Right renal cortex interstitium (tissue), 3 donors: ENCODE measurements around the gene NUP37. TPM values are rescaled to one million over a fixed set of nuclear protein-coding genes. Genes with fewer than 3 reads are reported as not detected.
"Not testable (repeated sequence)": the region's sequence is repeated elsewhere in the genome, so short reads cannot be mapped to it uniquely, and the experiment has no call there.

Experiments
- DNase-seq, 3 donors: peaks; one replicate each; pipeline ENCODE4 v3.0.0-alpha.2; 2013; ENCODE audit warnings: low read depth in 3 of 3, low spot score in 2 of 3
- polyA plus RNA-seq, 3 donors: library from polyadenylated mRNA; unstranded; fragments of 120-200 nt; gene quantifications; one replicate each; pipeline ENCODE4 v1.2.1, GENCODE V29; 2013; ENCODE audit not compliant: insufficient read length in 3 of 3

Gene NUP37
- 10 to 100 TPM; 38.9 to 39.5 (median 39.1) TPM for polyA plus RNA-seq

GRCh38 chr12:102119674-102120563 lies at the start of gene NUP37, which contains the start of gene PARPBP:
Gene NUP37, minus strand, starts transcription at chr12:102120114. Its CDS starts 1,596 bp downstream, at chr12:102118518.
Gene PARPBP, plus strand, starts transcription at chr12:102120183. Its CDS starts 3,706 bp downstream, at chr12:102123889.
- peak; percentile 64 to 87 (median 80) for DNase-seq

- DNase-seq: no peak
Measured at GRCh38 chr12:102167821-102168604, 48.1 kb upstream of the NUP37 start.

DNA sequence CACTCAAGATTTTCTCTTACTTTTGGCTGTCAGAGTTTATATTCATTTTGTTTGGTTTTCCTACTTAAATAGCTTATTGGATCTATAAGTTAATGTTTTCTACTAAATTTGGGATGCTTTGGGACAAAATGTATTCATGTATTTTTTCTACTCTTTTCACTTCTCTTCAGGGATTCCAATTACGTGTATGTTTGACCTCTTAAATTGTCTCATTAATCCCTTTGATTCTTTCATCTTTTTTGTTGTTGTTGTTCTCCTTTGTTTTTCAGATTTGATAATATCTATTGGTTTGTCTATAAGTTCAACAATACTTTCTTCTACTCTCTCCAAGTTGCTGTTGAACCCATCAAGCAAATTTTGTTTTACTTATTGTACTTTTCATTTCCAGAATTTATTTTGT lies 43.5 kb upstream of the NUP37 start:
- DNase-seq: no peak

- not testable (repeated sequence) for DNase-seq
Measured at GRCh38 chr12:102155206-102155605, 35.3 kb upstream of the NUP37 start.

GRCh38 chr12:102147062-102147587 lies 27.2 kb upstream of the NUP37 start:
- not testable (repeated sequence) for DNase-seq

- DNase-seq: no peak
Measured at GRCh38 chr12:102144221-102144620, 24.3 kb upstream of the NUP37 start.

DNA sequence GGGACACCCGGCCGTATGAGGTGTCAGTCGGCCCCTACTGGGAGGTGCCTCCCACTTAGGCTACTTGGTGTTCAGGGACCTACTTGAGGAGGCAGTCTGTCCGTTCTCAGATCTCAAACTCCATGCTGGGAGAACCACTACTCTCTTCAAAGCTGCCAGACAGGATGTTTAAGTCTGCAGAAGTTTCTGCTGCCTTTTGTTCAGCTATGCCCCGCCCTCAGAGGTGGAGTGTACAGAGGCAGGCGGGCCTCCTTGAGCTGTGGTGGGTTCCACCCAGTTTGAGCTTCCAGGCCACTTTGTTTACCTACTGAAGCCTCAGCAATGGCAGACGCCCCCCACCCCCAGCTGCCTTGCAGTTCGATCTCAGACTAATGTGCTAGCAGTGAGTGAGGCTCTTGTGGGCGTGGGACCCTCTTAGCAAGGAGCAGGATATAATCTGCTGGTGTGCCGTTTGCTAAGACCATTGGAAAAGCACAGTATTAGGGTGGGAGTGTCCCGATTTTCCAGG lies 23.0 kb upstream of the NUP37 start:
- DNase-seq: not testable (repeated sequence)

DNA sequence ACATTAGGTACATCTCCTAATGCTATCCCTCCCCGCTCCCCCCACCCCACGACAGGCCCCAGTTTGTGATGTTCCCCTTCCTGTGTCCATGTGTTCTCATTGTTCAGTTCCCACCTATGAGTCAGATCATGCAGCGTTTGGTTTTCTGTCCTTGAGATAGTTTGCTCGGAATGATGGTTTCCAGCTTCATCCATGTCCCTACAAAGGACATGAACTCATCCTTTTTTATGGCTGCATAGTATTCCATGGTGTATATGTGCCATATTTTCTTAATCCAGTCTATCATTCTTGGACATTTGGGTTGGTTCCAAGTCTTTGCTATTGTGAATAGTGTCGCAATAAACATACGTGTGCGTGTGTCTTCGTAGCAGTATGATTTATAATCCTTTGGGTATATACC lies 17.7 kb upstream of the NUP37 start:
- DNase-seq: not testable (repeated sequence)

DNA sequence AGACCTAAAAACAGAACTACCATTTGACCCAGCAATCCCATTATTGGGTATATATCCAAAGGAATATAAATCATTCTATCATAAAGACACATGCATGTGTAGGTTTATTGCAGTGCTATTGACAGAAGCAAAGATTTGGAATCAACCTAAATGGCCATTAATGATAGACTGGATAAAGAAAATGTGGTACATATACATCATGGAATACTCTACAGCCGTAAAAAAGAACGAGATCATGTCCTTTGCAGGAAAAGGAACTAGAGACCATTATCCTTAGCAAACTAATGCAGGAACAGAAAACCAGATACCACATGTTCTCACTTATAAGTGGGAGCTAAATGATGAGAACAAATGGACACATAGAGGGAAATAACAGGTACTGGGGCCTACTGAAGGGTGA lies 11.5 kb upstream of the NUP37 start:
- DNase-seq: not testable (repeated sequence)

- DNase-seq: not testable (repeated sequence)
Measured at GRCh38 chr12:102130720-102131119, 10.8 kb upstream of the NUP37 start.

- DNase-seq: not testable (repeated sequence)
Measured at GRCh38 chr12:102121328-102121727, 1.4 kb upstream of the NUP37 start.

DNA sequence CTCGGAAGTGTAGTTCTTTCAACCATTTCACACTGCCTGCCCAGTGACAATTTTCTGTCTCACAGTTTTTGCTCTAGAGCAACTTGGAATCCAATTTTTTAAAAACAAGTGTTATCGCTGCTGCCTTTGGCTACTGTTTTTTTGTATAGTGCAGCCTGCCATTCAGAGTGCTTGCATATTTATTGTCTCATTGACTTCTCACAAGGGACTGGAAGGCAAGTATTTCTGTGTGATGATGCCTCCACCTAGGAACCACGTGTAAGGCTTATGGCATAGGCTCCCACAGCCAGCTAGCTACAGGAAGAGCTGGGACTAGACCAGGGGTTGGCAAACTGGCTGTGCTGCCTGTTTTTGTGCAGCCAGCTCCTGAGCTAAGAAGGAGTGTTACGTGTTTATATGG lies 972 bp upstream of the NUP37 start:
- no peak for DNase-seq

GRCh38 chr12:102120564-102120873 lies 605 bp upstream of the NUP37 start:
- no peak for DNase-seq

- no peak for DNase-seq
Measured at GRCh38 chr12:102118874-102119273, 1.0 kb downstream of the NUP37 start.

DNA sequence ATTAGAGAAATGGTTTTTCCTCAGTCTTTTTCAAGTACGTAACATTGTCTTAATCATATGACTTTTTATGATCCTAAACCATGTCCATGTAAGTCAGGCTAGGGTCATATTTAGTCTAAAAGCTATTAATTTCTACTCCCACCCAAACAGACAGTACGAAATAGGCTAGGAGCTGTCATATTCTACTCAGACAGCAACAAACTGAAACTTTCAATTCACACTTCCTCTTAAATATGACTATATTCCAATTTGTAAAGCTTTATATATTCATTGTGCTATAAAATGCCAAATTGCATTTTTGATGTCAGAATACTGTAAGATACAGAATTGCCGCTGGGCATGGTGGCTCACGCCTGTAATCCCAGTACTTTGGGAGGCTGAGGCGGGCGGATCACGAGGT lies 3.5 kb downstream of the NUP37 start:
- no peak for DNase-seq

DNA sequence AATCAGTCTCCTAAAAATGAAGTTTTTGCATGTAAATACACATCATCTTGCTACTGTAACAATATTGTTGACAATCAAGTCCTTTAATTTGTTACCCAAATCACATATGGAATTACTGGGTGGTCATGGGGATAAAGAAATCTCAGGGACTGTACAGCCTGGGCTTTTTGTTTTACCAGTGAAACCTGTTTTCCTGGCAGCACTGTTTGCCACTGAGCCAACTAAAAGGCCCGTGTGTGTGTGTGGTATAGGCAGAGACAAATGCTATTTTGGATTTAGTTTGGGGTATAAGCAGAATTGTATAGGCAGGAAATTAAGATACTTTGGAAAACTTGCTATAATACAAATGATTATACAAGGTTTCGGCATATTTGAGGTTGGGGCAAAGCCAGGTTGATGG lies 5.7 kb downstream of the NUP37 start:
- DNase-seq: no peak

GRCh38 chr12:102110782-102111181 lies 9.1 kb downstream of the NUP37 start:
- DNase-seq: no peak

DNA sequence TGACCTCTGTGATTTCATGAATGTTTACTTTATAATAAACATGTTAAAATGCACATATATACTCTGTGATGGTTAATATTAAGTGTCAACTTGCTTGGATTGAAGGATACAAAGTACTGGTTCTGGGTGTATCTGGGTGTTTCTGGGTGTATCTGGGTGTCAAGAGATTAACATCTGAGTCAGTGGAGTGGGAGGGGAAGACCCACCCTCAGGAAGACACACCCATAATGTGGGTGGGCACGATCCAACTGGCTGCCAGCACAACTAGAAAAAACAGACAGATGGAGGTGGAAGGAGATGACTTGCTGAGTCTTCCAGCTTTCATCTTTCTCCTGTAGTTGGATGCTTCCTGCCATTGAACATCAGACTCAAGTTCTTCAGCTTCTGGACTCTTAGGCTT lies 11.9 kb downstream of the NUP37 start:
- no peak for DNase-seq

- DNase-seq: no peak
Measured at GRCh38 chr12:102106905-102107304, 13.0 kb downstream of the NUP37 start.

GRCh38 chr12:102096855-102097254 lies 23.1 kb downstream of the NUP37 start:
- DNase-seq: no peak

GRCh38 chr12:102095677-102096263 lies 24.1 kb downstream of the NUP37 start:
- no peak for DNase-seq
